A204.1 (cell line): Measurements from ENCODE around the gene RAB25.
"Not testable (repeated sequence)": the region's sequence is repeated elsewhere in the genome, so short reads cannot be mapped to it uniquely, and the experiment has no call there.

Source experiments
- FAIRE-seq: peaks from 2 replicates; lab custom pipeline; 2012; peaks lifted over from hg19 to GRCh38; lab: Jason Lieb, UNC

The RAB25 gene

GRCh38 chr1:156102633-156103511 is 41.9 kb downstream of the RAB25 start:
- no peak for FAIRE-seq

DNA sequence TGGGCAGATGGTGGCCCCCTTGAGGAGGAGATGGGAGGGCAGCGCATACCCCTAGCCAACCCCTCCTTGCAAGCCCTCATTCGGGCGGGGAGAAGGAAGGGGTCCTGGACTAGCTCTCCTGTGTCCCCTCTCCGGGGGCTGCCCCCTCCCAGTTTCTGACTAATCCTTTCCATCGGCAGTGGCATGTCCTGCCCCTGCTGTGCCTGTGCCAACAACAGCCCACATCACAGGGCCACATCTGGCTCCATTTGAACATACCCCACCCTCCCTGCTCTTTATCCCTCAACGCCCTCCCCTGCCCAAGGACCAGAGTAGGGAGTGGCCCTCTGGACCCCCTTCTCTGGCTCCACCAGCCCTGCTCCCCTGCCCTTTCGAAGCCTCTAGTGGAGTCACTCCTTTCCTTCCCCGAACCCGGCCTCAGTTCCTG is 42.6 kb downstream of the RAB25 start:
- FAIRE-seq, result no peak

GRCh38 chr1:156104065-156104810 is 43.3 kb downstream of the RAB25 start:
- no peak for FAIRE-seq

GRCh38 chr1:156104861-156105832 is 44.2 kb downstream of the RAB25 start:
- no peak for FAIRE-seq

DNA sequence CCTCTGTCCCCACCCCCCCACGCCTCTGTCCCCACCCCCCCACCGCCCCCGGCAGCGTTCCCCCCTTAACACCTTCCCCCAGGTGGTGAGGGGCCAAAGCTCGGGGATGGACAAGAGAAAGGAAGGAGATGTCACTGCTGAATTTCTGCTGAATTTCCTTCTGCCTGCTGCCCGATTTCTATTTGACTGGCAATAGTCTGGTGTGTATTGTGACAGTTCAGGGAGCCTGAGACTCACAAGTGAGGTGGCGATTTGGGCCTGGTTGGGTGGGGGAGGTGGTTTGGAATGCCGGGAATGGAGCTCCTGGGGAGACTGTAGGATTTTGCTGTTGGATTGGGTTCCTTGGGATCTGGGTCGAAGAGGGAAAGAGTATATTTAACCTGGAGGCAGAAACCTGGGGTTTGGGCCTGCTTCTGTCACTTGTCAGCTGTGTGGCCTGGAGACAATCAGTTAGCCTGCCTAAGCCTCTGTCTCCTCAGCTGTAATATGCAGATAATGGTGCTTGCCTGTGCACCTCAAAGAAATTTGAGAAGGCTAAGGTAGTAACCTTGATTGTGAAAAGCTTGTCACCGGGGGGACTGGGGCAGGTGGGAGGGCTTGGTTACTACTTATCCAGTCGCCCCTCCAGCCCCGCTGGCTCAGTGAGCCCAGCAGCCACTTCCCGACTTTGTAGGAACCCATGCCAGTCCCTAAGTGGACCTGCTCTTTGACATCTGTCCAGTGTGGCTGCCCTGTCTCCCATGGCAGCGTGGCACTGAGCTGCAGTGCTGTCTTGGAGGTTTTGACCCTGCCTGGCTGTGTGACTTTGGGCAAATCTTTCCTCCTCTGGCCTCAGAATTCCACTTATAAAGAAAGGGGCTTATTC is 45.9 kb downstream of the RAB25 start:
- FAIRE-seq, result no peak

GRCh38 chr1:156108057-156108456 is 47.1 kb downstream of the RAB25 start:
- FAIRE-seq, result no peak

- FAIRE-seq, result no peak
Observed at GRCh38 chr1:156108664-156109241, 47.8 kb downstream of the RAB25 start.

DNA sequence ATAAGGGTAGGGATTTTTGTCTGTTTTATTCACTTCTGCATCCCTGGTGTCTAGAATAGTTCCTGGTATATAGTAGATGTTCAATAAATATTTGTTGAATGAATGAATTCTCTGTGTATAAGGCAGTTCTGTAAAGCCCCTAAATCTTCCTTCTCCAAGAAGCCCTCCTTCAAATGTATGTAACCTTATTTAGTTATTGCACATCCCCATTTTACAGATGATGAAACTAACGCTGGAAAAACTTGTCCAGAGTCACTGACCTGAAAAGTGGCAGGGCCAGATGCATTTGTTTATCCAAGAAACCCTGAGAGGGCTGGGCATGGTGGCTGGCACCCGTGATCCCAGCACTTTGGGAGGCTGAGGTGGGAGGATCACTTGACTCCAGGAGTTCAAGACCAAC is 49.3 kb downstream of the RAB25 start:
- FAIRE-seq, result no peak

DNA sequence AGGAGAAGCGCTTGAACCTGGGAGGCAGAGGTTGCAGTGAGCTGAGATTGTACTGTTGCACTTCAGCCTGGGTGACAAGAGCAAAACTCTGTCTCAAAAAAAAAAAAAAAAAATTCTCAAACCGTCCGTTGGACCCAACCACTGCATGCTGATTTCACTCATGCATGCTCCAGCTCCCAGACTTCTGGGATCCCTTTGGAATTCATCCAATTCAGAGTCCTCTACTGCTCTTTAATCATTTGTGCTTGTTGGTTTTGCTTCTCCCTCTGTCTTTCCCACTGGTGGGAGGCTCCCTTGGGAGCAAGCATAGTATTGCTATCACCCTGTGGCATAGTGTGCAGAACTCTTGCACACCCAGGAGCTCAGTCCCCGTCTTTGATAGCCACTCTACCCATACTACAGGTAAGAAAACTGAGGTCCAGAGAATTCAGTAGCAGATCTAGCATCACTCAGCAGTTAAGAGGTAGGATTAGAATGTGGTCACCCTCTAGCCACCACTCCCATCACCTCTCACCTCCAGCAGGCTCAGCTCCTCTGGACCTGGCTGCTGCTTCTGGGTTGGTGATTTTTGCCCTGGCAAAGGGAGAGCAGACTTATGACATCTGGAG is 50.5 kb downstream of the RAB25 start:
- no peak for FAIRE-seq

GRCh38 chr1:156112276-156113137 is 51.5 kb downstream of the RAB25 start:
- no peak for FAIRE-seq

- no peak for FAIRE-seq
Observed at GRCh38 chr1:156113282-156113950, 52.5 kb downstream of the RAB25 start.

- no peak for FAIRE-seq
Observed at GRCh38 chr1:156114101-156114918, 53.4 kb downstream of the RAB25 start, which contains the start of gene LMNA. TSS of gene LMNA (plus strand) at chr1:156114711. CDS start at chr1:156114919, 208 bp downstream.

GRCh38 chr1:156114919-156115513 is 54.1 kb downstream of the RAB25 start:
- no peak for FAIRE-seq

DNA sequence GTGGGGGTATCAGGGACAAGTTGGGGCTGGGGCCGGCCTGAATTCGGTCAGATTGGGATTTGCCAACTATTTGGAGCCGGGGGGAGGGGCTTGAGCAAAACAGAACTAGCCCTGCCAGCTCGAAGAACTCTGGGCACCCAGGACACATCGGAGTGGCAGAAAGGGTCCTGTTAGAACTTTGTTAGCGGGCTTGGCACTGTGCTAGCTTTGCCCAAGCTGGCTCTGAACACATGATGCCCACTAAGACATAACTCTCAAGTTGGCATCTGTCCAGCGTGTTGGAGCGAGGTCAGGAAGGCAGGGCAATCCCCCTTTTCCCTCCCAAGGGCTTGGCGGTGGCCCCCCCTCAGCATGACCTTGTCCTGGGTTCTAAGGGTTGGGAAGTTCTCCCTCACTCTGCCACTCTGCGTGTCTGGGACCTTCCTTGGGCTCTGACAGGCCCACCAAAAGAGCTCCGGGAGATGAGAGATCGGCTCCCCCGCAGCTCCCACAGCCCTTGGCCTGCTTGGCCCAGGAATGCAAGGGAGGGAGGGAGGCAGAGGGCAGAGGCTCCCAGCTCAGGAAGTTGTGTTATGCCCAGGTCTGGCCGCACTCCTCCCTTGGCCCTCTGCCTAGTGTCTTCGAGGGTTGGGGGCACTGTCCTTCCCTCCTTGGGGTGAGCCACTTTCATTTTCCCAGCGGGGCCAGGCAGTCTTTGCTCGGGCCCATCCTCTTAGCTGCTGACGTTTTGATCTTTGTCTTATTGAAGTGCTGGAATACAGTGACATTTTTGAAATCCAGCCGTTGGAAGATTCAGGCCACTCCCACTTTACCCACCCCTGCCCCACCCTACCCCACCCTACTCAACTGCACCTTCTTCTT is 54.8 kb downstream of the RAB25 start:
- no peak for FAIRE-seq

- FAIRE-seq, result not testable (repeated sequence)
Observed at GRCh38 chr1:156116731-156117130, 55.8 kb downstream of the RAB25 start.

GRCh38 chr1:156117414-156118176 is 56.6 kb downstream of the RAB25 start:
- no peak for FAIRE-seq
